GM10266 (cell line): Measurements from ENCODE around the gene SLC8A1.

Experiments
- DNase-seq: peaks from one replicate; pipeline ENCODE4 v3.0.0; 2012; ENCODE audit errors: extremely low spot score
- CTCF ChIP-seq: IDR thresholded peaks from 2 replicates; pipeline ENCODE4 v1.5.1; 2012; ENCODE audit warnings: mild to moderate bottlenecking, low read depth; ENCODE audit not compliant: control insufficient read depth, insufficient read depth; ENCODE audit errors: missing control alignments

Gene SLC8A1

GRCh38 chr2:40317046-40317445 is 134.8 kb downstream of the SLC8A1 start:
- TF ChIP-seq CTCF = no peak
- no peak for DNase-seq

- DNase-seq = no peak
- no peak for TF ChIP-seq CTCF
These were observed 135.3 kb downstream of the SLC8A1 start for GRCh38 chr2:40316620-40317019.

GRCh38 chr2:40315683-40316082 is 136.2 kb downstream of the SLC8A1 start:
- no peak for TF ChIP-seq CTCF
- DNase-seq = no peak

GRCh38 chr2:40311026-40311425 is 140.9 kb downstream of the SLC8A1 start:
- TF ChIP-seq CTCF = no peak
- no peak for DNase-seq

GRCh38 chr2:40310303-40310702 is 141.6 kb downstream of the SLC8A1 start:
- TF ChIP-seq CTCF = no peak
- DNase-seq = no peak

GRCh38 chr2:40304340-40304739 is 147.6 kb downstream of the SLC8A1 start:
- no peak for TF ChIP-seq CTCF
- DNase-seq = no peak

- no peak for TF ChIP-seq CTCF
- DNase-seq = no peak
These were observed 148.1 kb downstream of the SLC8A1 start for GRCh38 chr2:40303746-40304145.
